LNCAP (cell line): ENCODE data around the gene TRMT61A.
A peak's percentile ranks its signal among the peaks of the same experiment; 100 is the strongest.

Source experiments
- CTCF ChIP-seq: fragments of 450-650 bp; IDR thresholded peaks from 2 replicates; pipeline ENCODE4 v1.5.1; 2017; ENCODE audit warnings: mild to moderate bottlenecking

TRMT61A gene

GRCh38 chr14:103518422-103519042, 10.5 kb upstream of the TRMT61A start:
- peak; percentile 97 for TF ChIP-seq CTCF

GRCh38 chr14:103519043-103519836, 9.8 kb upstream of the TRMT61A start:
- no peak for TF ChIP-seq CTCF

- no peak for TF ChIP-seq CTCF
Measured at GRCh38 chr14:103519837-103520212, 9.2 kb upstream of the TRMT61A start.

GRCh38 chr14:103520269-103520656, 8.7 kb upstream of the TRMT61A start:
- TF ChIP-seq CTCF, result no peak

GRCh38 chr14:103520657-103521437, 8.1 kb upstream of the TRMT61A start:
- TF ChIP-seq CTCF, result peak; percentile 66

- TF ChIP-seq CTCF, result no peak
Measured at GRCh38 chr14:103521438-103521950, 7.5 kb upstream of the TRMT61A start.

GRCh38 chr14:103521951-103522563, 6.9 kb upstream of the TRMT61A start:
- no peak for TF ChIP-seq CTCF
